Smooth muscle cell (in vitro differentiated cells): ENCODE measurements around the gene RSAD1. TPM values are rescaled to one million over a fixed set of nuclear protein-coding genes. Genes with fewer than 3 reads are reported as not detected.

Experiments
- DNase-seq: peaks from one replicate; lab custom pipeline; 2025; ENCODE audit not compliant: unreplicated experiment; lab: John Stamatoyannopoulos, UW
- H2AFZ ChIP-seq: fragments of 200-600 bp; sonication (generic); 2 replicates; pipeline ENCODE4 v1.6.0; 2016; ENCODE audit warnings: antibody characterized with exemption, low read depth, mild to moderate bottlenecking
- H3F3A ChIP-seq: fragments of 200-600 bp; sonication (generic); 2 replicates; pipeline ENCODE4 v1.6.0; 2017; ENCODE audit warnings: antibody characterized with exemption, low read depth
- H3K27ac ChIP-seq: fragments of 200-600 bp; sonication (generic); 2 replicates; pipeline ENCODE4 v1.5.1; 2016; ENCODE audit warnings: low read depth, mild to moderate bottlenecking
- H3K27me3 ChIP-seq: fragments of 200-600 bp; sonication (generic); 2 replicates; pipeline ENCODE4 v1.6.1; 2016; ENCODE audit warnings: low read depth, mild to moderate bottlenecking
- H3K36me3 ChIP-seq: fragments of 200-600 bp; sonication (generic); 2 replicates; pipeline ENCODE4 v1.5.1; 2016; ENCODE audit warnings: low read depth
- H3K4me1 ChIP-seq: fragments of 200-600 bp; sonication (generic); 2 replicates; pipeline ENCODE4 v1.5.1; 2016; ENCODE audit warnings: low read depth
- H3K4me2 ChIP-seq: fragments of 200-600 bp; sonication (generic); 2 replicates; pipeline ENCODE4 v1.6.0; 2016; ENCODE audit warnings: mild to moderate bottlenecking
- H3K4me3 ChIP-seq: fragments of 200-600 bp; sonication (generic); 2 replicates; pipeline ENCODE4 v1.5.1; 2016; ENCODE audit warnings: mild to moderate bottlenecking
- H3K79me2 ChIP-seq: fragments of 200-600 bp; sonication (generic); 2 replicates; pipeline ENCODE4 v1.6.0; 2016; ENCODE audit warnings: low read depth, mild to moderate bottlenecking
- H3K9ac ChIP-seq: fragments of 200-600 bp; sonication (generic); 2 replicates; pipeline ENCODE4 v1.6.0; 2016; ENCODE audit warnings: low read depth
- H3K9me3 ChIP-seq: fragments of 200-600 bp; sonication (generic); replicated peaks from 2 replicates; pipeline ENCODE4 v1.5.1; 2016; ENCODE audit warnings: low read depth
- H4K20me1 ChIP-seq: fragments of 200-600 bp; sonication (generic); 2 replicates; pipeline ENCODE4 v1.6.0; 2016; ENCODE audit warnings: low read depth
- WGBS: methylation state at CpG from one replicate; pipeline ENCODE4 v1.1.7; 2016; ENCODE audit warnings: low lambda C conversion rate; 5-methylcytosine and 5-hydroxymethylcytosine counted together
- polyA plus RNA-seq: library from polyadenylated mRNA; unstranded; fragments of >200 nt; fragmentation: Nextera tagmentation; extraction: Ambion mirVana; gene quantifications from 2 replicates; pipeline ENCODE4 v1.2.1, GENCODE V29; 2016
- total RNA-seq: library from RNA; depleted of rRNA; stranded (reverse); fragments of >200 nt; gene quantifications from 2 replicates; pipeline ENCODE4 v1.2.3, GENCODE V29; 2014
- TF ChIP-seq, protein P1 (sequence below): fragments of 200-600 bp; sonication (generic); IDR thresholded peaks from 2 replicates; pipeline ENCODE4 v1.5.1; 2017; ENCODE audit warnings: borderline replicate concordance, mild to moderate bottlenecking, antibody characterized with exemption; ENCODE audit not compliant: insufficient read depth, poor library complexity, severe bottlenecking

Gene RSAD1
- total and polyA plus RNA-seq, 2 experiments from 2014 or later: 11.4 to 21.1 TPM

DNA sequence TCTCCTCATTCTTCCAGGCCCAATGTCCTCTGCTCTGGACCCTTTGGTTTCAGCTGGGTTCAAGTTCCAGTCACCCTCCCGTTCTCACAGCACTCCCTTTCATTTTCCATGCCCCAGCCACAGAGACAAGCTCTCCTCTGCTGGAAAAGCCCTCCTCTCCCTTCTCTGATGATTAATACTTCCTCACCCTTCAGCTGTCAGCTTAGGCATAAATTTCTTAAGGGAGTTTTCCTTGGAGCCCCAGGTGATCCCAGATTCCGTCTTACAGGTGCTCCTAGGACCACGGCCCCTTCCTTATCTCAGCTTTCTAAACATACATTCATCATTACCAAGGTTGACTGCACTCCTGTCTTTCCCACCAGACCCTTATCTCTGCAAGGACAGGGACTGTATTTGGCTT is 20.4 kb upstream of the RSAD1 start:
- Histone ChIP-seq H4K20me1 (peaks cover 20% of the 10 kb centered on the region), H3K4me3 (no peak overlapping the region), H3K36me3 (no peaks in the 10 kb centered on the region), H3F3A (no peaks in the 10 kb centered on the region), H3K27me3 (no peaks in the 10 kb centered on the region), H3K27ac (no peak overlapping the region), H2AFZ (no peak overlapping the region), H3K79me2 (no peaks in the 10 kb centered on the region), H3K4me1 (no peaks in the 10 kb centered on the region), H3K4me2 (no peak overlapping the region), H3K9ac (no peak overlapping the region), H3K9me3 (no peaks in the 10 kb centered on the region)
- TF ChIP-seq, protein P1, sequence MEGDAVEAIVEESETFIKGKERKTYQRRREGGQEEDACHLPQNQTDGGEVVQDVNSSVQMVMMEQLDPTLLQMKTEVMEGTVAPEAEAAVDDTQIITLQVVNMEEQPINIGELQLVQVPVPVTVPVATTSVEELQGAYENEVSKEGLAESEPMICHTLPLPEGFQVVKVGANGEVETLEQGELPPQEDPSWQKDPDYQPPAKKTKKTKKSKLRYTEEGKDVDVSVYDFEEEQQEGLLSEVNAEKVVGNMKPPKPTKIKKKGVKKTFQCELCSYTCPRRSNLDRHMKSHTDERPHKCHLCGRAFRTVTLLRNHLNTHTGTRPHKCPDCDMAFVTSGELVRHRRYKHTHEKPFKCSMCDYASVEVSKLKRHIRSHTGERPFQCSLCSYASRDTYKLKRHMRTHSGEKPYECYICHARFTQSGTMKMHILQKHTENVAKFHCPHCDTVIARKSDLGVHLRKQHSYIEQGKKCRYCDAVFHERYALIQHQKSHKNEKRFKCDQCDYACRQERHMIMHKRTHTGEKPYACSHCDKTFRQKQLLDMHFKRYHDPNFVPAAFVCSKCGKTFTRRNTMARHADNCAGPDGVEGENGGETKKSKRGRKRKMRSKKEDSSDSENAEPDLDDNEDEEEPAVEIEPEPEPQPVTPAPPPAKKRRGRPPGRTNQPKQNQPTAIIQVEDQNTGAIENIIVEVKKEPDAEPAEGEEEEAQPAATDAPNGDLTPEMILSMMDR: no peak
- WGBS: 80% methylated on average over 3 of the region's 3 CpGs
- DNase-seq: no peak

- Histone ChIP-seq H3K9ac (no peak overlapping the region), H3K4me2 (no peak overlapping the region), H3K4me1 (no peaks in the 10 kb centered on the region), H4K20me1 (peaks cover 20% of the 10 kb centered on the region), H3K4me3 (no peak overlapping the region), H2AFZ (no peak overlapping the region), H3K36me3 (no peaks in the 10 kb centered on the region), H3K79me2 (no peaks in the 10 kb centered on the region), H3F3A (no peaks in the 10 kb centered on the region), H3K9me3 (no peaks in the 10 kb centered on the region), H3K27me3 (no peaks in the 10 kb centered on the region), H3K27ac (no peak overlapping the region)
- WGBS: 68% methylated on average over 16 of the region's 16 CpGs
- no peak for DNase-seq
- TF ChIP-seq, protein P1: no peak
Observed at GRCh38 chr17:50458701-50459676, 19.7 kb upstream of the RSAD1 start.

DNA sequence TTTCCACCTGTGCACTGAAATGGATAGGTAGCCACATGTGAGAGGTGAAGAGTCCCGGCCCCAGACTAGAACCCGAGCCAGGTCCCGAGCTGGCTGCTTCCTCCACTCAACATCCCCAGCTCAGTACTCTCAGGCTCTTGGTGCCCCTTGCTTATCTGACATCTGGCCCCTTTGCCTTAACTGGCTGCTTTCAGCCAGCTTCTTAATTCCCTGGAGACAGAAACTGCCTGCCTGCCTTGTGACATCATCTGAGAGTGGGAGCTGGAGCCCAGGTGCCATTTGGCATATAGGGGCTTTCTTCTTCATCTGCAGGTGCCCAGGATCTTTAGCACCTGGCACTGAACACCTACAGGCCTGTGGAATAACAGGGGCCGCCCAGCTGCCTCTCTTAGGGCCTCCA is 18.9 kb upstream of the RSAD1 start:
- no peaks in the 10 kb centered on the region for H3K27me3 ChIP-seq
- no peaks in the 10 kb centered on the region for H3K9me3 ChIP-seq
- no peak overlapping the region for H3K9ac ChIP-seq
- no peaks in the 10 kb centered on the region for H3K4me1 ChIP-seq
- H3F3A ChIP-seq: no peaks in the 10 kb centered on the region
- DNase-seq: no peak
- 89% methylated on average over 4 of the region's 4 CpGs for WGBS
- H4K20me1 ChIP-seq: peaks cover 20% of the 10 kb centered on the region
- H2AFZ ChIP-seq: no peak overlapping the region
- TF ChIP-seq, protein P1: no peak
- H3K27ac ChIP-seq: no peak overlapping the region
- H3K4me2 ChIP-seq: no peak overlapping the region
- H3K36me3 ChIP-seq: no peaks in the 10 kb centered on the region
- no peak overlapping the region for H3K4me3 ChIP-seq
- H3K79me2 ChIP-seq: no peaks in the 10 kb centered on the region
